K562 (cell line): ENCODE measurements around the gene UNC5B. TPM values are rescaled to one million over a fixed set of nuclear protein-coding genes. Genes with fewer than 3 reads are reported as not detected.
A peak's percentile ranks its signal among the peaks of the same experiment; 100 is the strongest.

ENCODE experiments used
- ARID2 ChIP-seq: fragments of 450-650 bp; IDR thresholded peaks from 2 replicates; pipeline ENCODE4 v1.6.1; 2017; ENCODE audit warnings: antibody characterized with exemption, mild to moderate bottlenecking
- CBX5 ChIP-seq: IDR thresholded peaks from 2 replicates; pipeline ENCODE4 v1.6.1; 2014; ENCODE audit warnings: low read depth, borderline replicate concordance
- ERF ChIP-seq: fragments of 450-650 bp; formaldehyde crosslinking; IDR thresholded peaks from 2 replicates; pipeline ENCODE4 v1.4.0; 2020; ENCODE audit warnings: mild to moderate bottlenecking, mixed read lengths
- HDAC3 ChIP-seq: fragments of 450-650 bp; IDR thresholded peaks from 2 replicates; pipeline ENCODE4 v1.6.1; 2018; ENCODE audit warnings: borderline replicate concordance, mild to moderate bottlenecking, moderate library complexity; ENCODE audit not compliant: partially characterized antibody
- ILK ChIP-seq: fragments of 450-650 bp; IDR thresholded peaks from 2 replicates; pipeline ENCODE4 v1.6.1; 2016; ENCODE audit warnings: missing genetic modification characterization, low read depth, mild to moderate bottlenecking, missing compliant biosample characterization, moderate library complexity, borderline replicate concordance
- KDM2B ChIP-seq: fragments of 250-450 bp; sonication (Bioruptor Pico); IDR thresholded peaks from 2 replicates; pipeline ENCODE4 v1.8.0; 2021; ENCODE audit warnings: mild to moderate bottlenecking, moderate library complexity
- LEF1 ChIP-seq: fragments of 450-650 bp; IDR thresholded peaks from 2 replicates; pipeline ENCODE4 v1.6.1; 2016; ENCODE audit warnings: mild to moderate bottlenecking
- MAFG ChIP-seq: fragments of 450-650 bp; conservative IDR thresholded peaks from 2 replicates; pipeline ENCODE4 v1.6.1; 2016; ENCODE audit warnings: missing genetic modification characterization, missing compliant biosample characterization
- MEF2A ChIP-seq: IDR thresholded peaks from 2 replicates; pipeline ENCODE4 v1.6.1; 2011; ENCODE audit warnings: low read depth, mild to moderate bottlenecking, low read length, moderate library complexity; ENCODE audit not compliant: control insufficient read depth
- MNT ChIP-seq, 2 experiments: fragments of 450-650 bp; conservative IDR thresholded peaks; 2 replicates each; pipeline ENCODE4 v1.6.1; 2017; ENCODE audit warnings: mild to moderate bottlenecking in 2 of 2, moderate library complexity in 2 of 2
- NFXL1 ChIP-seq: fragments of 450-650 bp; formaldehyde crosslinking; IDR thresholded peaks from 2 replicates; pipeline ENCODE4 v1.4.0; 2021; ENCODE audit warnings: mild to moderate bottlenecking
- PCBP1 ChIP-seq: fragments of 200-400 bp; formaldehyde crosslinking; IDR thresholded peaks from 2 replicates; pipeline ENCODE4 v1.6.1; 2018; ENCODE audit warnings: mild to moderate bottlenecking, low read depth, low read length; ENCODE audit not compliant: poor library complexity, severe bottlenecking
- PRPF4 ChIP-seq: fragments of 200-400 bp; formaldehyde crosslinking; IDR thresholded peaks from one replicate; pipeline ENCODE4 v1.6.1; 2017; ENCODE audit warnings: low read length, low read depth, mild to moderate bottlenecking; ENCODE audit not compliant: insufficient read depth, poor library complexity, severe bottlenecking
- SRSF9 ChIP-seq: fragments of 200-400 bp; formaldehyde crosslinking; IDR thresholded peaks from 2 replicates; pipeline ENCODE4 v1.6.1; 2017; ENCODE audit warnings: low read depth, low read length, borderline replicate concordance
- ZFP30 ChIP-seq: fragments of 250-450 bp; sonication (Bioruptor Pico); IDR thresholded peaks from 2 replicates; pipeline ENCODE4 v1.8.0; 2022; ENCODE audit warnings: moderate library complexity, mild to moderate bottlenecking, inconsistent platforms, borderline replicate concordance
- ZKSCAN1 ChIP-seq: fragments of 150-350 bp; IDR thresholded peaks from 2 replicates; pipeline ENCODE4 v1.6.1; 2016; ENCODE audit warnings: low read depth, low read length
- polyA plus RNA-seq, 8 experiments: library from polyadenylated mRNA; depleted of rRNA in 4 of 8; stranded (reverse) in 5 of 8; unstranded in 3 of 8; fragments of >200 nt; fragmentation: Nextera tagmentation in 2 of 8; fragmentation: Illumina TruSeq in 1 of 8; extraction: Ambion mirVana in 2 of 8; extraction: Trizol in 1 of 8; gene quantifications; 2 replicates each; pipeline versions ENCODE4 v1.2.1 to v1.2.3, GENCODE V29; 2011 to 2014; ENCODE audit warnings: inconsistent platforms in 1 of 8, missing spikeins in 1 of 8
- total RNA-seq, 7 experiments: library from RNA; depleted of rRNA in 6 of 7; stranded (reverse); fragments of >200 nt in 6 of 7; fragmentation: Illumina TruSeq in 2 of 7; extraction: Trizol in 2 of 7; gene quantifications; 2 replicates each; pipeline versions ENCODE4 v1.2.1 to v1.2.3, GENCODE V29; 2011 to 2021; ENCODE audit warnings: low replicate concordance in 1 of 7
- TF ChIP-seq, protein P1 (sequence below): fragments of 250-450 bp; sonication (Bioruptor Pico); IDR thresholded peaks from 2 replicates; pipeline ENCODE4 v1.5.0; 2020; ENCODE audit warnings: mild to moderate bottlenecking
- TF ChIP-seq, protein P2 (sequence below), 2 experiments: fragments of 150-350 bp in 1 of 2; IDR thresholded peaks; 2 replicates each; pipeline ENCODE4 v1.6.1; 2012 to 2016; ENCODE audit warnings: low read depth in 2 of 2, low read length in 2 of 2, mild to moderate bottlenecking in 1 of 2, moderate library complexity in 1 of 2
- TF ChIP-seq, protein P3 (sequence below): IDR thresholded peaks from 2 replicates; pipeline ENCODE4 v1.6.1; 2016; ENCODE audit warnings: missing genetic modification characterization, missing compliant biosample characterization

Gene UNC5B
- total and polyA plus RNA-seq, 9 of the 15 experiments (the other 6 are each of a cell fraction or from before 2014, with no cell fraction given): 0.10 to 8.4 (median 2.1) TPM

DNA sequence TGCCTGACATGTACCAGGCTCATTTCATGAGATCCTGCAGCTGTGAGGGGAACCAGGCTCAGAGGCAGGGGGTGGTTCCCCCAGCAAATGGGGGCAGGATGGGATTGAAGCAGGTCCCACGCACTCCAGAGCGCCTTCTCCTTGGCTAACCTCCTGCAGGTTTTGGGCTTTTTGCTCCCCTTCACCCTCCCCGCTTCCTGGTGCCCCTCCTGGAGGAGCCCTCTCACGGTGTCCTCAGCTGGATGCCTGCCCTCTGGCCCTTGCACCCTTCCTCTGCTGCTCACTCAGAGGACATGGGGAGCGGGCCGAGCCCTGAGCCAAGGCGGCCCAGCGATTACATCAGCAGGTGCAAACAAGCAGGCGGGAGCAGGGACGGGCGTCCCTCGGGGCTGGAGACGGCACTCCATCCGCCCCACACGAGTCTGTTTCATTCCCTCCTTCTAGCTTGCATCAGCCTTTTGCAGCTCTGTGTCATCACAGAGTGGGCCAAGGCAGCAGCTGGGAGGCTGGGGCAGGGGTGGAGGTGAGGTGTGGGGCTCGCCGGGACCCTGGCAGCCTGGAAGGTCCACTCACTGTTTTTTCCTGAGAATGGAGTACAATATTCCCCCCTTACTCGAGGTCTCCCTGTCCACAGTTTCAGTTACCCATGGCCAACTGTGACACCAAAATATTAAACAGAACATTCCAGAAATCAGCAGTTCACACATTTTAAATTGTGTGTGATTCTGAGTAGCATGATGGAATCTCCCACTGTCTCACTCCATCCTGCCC is 54.0 kb downstream of the UNC5B start (continued):
- TF ChIP-seq ILK: no peak
- TF ChIP-seq, protein P1, sequence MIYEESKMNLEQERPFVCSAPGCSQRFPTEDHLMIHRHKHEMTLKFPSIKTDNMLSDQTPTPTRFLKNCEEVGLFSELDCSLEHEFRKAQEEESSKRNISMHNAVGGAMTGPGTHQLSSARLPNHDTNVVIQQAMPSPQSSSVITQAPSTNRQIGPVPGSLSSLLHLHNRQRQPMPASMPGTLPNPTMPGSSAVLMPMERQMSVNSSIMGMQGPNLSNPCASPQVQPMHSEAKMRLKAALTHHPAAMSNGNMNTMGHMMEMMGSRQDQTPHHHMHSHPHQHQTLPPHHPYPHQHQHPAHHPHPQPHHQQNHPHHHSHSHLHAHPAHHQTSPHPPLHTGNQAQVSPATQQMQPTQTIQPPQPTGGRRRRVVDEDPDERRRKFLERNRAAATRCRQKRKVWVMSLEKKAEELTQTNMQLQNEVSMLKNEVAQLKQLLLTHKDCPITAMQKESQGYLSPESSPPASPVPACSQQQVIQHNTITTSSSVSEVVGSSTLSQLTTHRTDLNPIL: peak; percentile 35; the same call in 1 of the 2 replicates
- 0 out of 4 replicates have a peak, but pooled peaks of 1 of the 2 experiments have one; percentile 35 for TF ChIP-seq MNT (conservative IDR thresholded peaks at IDR 0.05)
- no peak for TF ChIP-seq HDAC3
- no peak for TF ChIP-seq ZFP30 (CRISPR knock-in tag)
- TF ChIP-seq, protein P2, sequence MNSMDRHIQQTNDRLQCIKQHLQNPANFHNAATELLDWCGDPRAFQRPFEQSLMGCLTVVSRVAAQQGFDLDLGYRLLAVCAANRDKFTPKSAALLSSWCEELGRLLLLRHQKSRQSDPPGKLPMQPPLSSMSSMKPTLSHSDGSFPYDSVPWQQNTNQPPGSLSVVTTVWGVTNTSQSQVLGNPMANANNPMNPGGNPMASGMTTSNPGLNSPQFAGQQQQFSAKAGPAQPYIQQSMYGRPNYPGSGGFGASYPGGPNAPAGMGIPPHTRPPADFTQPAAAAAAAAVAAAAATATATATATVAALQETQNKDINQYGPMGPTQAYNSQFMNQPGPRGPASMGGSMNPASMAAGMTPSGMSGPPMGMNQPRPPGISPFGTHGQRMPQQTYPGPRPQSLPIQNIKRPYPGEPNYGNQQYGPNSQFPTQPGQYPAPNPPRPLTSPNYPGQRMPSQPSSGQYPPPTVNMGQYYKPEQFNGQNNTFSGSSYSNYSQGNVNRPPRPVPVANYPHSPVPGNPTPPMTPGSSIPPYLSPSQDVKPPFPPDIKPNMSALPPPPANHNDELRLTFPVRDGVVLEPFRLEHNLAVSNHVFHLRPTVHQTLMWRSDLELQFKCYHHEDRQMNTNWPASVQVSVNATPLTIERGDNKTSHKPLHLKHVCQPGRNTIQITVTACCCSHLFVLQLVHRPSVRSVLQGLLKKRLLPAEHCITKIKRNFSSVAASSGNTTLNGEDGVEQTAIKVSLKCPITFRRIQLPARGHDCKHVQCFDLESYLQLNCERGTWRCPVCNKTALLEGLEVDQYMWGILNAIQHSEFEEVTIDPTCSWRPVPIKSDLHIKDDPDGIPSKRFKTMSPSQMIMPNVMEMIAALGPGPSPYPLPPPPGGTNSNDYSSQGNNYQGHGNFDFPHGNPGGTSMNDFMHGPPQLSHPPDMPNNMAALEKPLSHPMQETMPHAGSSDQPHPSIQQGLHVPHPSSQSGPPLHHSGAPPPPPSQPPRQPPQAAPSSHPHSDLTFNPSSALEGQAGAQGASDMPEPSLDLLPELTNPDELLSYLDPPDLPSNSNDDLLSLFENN (IDR thresholded peaks at IDR 0.05; ENCODE audit: low read depth in 2 of 2, low read length in 2 of 2): peak in 1 of 2 experiments; percentile 56; a peak in 1 of 4 replicates
- TF ChIP-seq, protein P3, sequence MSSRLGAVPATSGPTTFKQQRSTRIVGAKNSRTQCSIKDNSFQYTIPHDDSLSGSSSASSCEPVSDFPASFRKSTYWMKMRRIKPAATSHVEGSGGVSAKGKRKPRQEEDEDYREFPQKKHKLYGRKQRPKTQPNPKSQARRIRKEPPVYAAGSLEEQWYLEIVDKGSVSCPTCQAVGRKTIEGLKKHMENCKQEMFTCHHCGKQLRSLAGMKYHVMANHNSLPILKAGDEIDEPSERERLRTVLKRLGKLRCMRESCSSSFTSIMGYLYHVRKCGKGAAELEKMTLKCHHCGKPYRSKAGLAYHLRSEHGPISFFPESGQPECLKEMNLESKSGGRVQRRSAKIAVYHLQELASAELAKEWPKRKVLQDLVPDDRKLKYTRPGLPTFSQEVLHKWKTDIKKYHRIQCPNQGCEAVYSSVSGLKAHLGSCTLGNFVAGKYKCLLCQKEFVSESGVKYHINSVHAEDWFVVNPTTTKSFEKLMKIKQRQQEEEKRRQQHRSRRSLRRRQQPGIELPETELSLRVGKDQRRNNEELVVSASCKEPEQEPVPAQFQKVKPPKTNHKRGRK (tag): no peak
- TF ChIP-seq ARID2: no peak
- peak; percentile 88 for TF ChIP-seq NFXL1
- TF ChIP-seq KDM2B (CRISPR knock-in tag): no peak
- TF ChIP-seq PCBP1: no peak
- no peak; the same call in 1 of the 2 replicates for TF ChIP-seq CBX5
- no peak for TF ChIP-seq PRPF4
- TF ChIP-seq ERF: 0 out of 2 replicates have a peak, but pooled peaks have one; percentile 20
- TF ChIP-seq MEF2A: no peak
- TF ChIP-seq SRSF9: no peak
- TF ChIP-seq ZKSCAN1: no peak
- no peak for TF ChIP-seq MAFG (tag)
- no peak for TF ChIP-seq LEF1
